ES-I3 (cell line): ENCODE data around the gene LIMCH1.
"Not testable (repeated sequence)": the region's sequence is repeated elsewhere in the genome, so short reads cannot be mapped to it uniquely, and the experiment has no call there.

Experiments
- H3K36me3 ChIP-seq: 2 replicates; pipeline ENCODE4 v1.6.1; 2013; ENCODE audit warnings: mild to moderate bottlenecking, low read length, control low read depth, moderate library complexity; ENCODE audit not compliant: insufficient read depth
- H3K4me1 ChIP-seq: 2 replicates; pipeline ENCODE4 v1.6.1; 2013; ENCODE audit warnings: mild to moderate bottlenecking, control low read depth, low read length; ENCODE audit not compliant: insufficient read depth
- H3K9ac ChIP-seq: 2 replicates; pipeline ENCODE4 v1.6.1; 2013; ENCODE audit warnings: low read depth, mild to moderate bottlenecking, low read length, moderate library complexity
- H3K9me3 ChIP-seq: 2 replicates; pipeline ENCODE4 v1.6.1; 2013; ENCODE audit warnings: mild to moderate bottlenecking, low read length, moderate library complexity; ENCODE audit not compliant: control insufficient read depth, insufficient read depth

The LIMCH1 gene

DNA sequence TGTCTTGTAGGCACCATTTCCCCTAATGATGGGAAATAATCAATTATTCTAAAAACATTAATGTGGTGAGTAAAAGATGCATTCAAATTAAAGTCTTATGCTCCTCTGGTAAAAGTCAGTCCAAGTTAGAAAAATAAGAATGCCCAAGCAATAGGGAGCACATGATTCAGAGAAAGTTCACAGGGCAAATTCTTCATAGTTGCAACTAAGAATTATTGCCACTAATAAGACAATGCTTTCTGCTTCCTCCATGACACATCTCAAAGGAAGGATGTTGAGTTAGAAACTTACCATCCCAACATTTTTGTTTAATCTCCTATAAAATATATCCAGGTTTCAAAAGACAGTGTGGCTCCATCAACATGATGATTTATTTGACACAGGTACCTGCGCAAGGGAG, 184.2 kb downstream of the LIMCH1 start:
- Histone ChIP-seq H3K36me3 (no peaks in the 10 kb centered on the region), H3K9ac (no peak overlapping the region), H3K9me3 (peaks cover 3% of the 10 kb centered on the region; the same call in 1 of the 2 replicates), H3K4me1 (no peaks in the 10 kb centered on the region)

DNA sequence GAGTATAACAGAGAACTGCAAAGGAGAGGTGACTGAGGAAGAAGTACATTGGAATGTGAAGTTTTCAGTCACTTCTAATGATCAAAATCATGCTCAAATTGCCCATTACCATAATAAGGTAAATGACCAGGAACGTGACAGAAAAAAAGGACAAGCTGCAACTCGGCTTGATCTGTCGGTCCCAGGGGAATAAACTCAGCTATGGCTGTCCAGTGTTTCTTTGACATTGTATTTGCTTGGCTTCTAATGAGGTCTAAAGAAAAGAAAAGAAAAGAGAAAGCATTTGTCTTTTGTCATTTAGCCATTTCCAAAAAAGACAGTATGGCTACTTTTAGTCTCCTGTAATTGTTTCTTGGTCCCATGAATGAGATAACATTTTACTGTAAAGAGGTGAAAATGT, 185.3 kb downstream of the LIMCH1 start:
- peaks cover 3% of the 10 kb centered on the region; the same call in 1 of the 2 replicates for H3K9me3 ChIP-seq
- no peaks in the 10 kb centered on the region for H3K4me1 ChIP-seq
- no peak overlapping the region for H3K9ac ChIP-seq
- H3K36me3 ChIP-seq, result no peaks in the 10 kb centered on the region

DNA sequence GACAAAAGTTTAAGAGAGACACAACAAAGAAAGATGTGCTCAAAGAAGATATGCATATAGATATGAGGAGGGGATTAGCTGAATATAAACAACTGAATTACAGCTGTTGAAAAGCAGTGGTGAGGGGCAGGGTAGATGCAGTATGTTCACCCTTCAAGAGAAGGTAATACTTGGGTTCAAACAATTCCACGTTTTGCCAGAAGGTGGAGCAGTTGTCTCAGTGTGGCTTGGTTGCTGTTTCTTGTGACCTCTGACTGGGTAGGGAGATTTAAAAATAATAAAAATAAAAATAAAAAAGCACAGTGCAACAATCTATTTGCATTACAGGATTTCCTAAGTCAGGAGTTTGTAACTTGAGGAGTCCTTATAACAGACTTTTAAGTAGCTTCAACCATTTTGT, 187.3 kb downstream of the LIMCH1 start:
- H3K9me3 ChIP-seq, result peaks cover 3% of the 10 kb centered on the region; the same call in 1 of the 2 replicates

GRCh38 chr4:41727861-41728572, 190.1 kb downstream of the LIMCH1 start:
- Histone ChIP-seq H3K36me3 (no peaks in the 10 kb centered on the region), H3K9ac (no peak overlapping the region), H3K4me1 (no peaks in the 10 kb centered on the region), H3K9me3 (peaks cover 3% of the 10 kb centered on the region; the same call in 1 of the 2 replicates)

More for the DNA sequence above, 187.3 kb downstream of the LIMCH1 start:
- H3K9ac ChIP-seq, result no peak overlapping the region
- no peaks in the 10 kb centered on the region for H3K4me1 ChIP-seq
- no peaks in the 10 kb centered on the region for H3K36me3 ChIP-seq

DNA sequence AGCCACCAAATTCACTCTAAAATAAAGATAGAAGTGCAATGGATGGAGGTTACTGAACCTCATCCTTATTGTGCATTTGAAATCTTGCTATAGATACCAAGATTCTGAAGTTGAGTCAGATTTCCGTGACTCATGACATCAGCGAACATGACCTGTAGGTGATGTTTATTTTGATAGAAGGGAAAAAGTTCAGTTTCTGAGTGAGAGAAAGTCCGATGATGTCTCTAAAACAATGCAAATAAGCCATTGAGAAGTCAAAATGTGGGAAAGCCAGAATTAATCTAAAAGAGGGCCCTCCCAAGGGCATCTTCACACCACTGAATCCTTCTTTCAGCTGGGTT, 190.6 kb downstream of the LIMCH1 start:
- Histone ChIP-seq H3K4me1 (no peaks in the 10 kb centered on the region), H3K9me3 (peaks cover 3% of the 10 kb centered on the region; the same call in 1 of the 2 replicates), H3K9ac (no peak overlapping the region), H3K36me3 (no peaks in the 10 kb centered on the region)

- no peak overlapping the region for H3K9ac ChIP-seq
- H3K4me1 ChIP-seq, result no peaks in the 10 kb centered on the region
- H3K9me3 ChIP-seq, result no peaks in the 10 kb centered on the region
- H3K36me3 ChIP-seq, result no peaks in the 10 kb centered on the region
Observed at GRCh38 chr4:41731569-41732126, 193.7 kb downstream of the LIMCH1 start.

DNA sequence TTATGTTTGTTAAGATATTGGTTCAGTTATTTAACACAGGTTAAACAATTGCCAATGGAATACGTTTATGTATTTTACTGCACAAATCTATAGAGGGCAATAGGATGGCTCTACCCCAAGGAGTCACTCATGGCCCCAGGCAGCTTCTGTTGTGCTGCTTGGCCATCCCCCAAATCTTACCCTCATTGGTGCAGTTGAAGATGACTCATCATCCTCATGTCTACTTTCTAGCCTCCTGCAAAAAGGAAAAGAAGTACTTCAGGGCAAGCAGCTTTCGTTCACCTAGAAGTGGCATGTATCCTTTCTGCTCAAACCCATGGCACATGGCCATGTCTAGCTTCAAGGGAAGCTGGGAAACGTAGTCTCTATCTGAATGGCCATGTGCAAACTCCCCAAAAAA, 196.4 kb downstream of the LIMCH1 start:
- no peaks in the 10 kb centered on the region for H3K4me1 ChIP-seq
- H3K36me3 ChIP-seq, result no peaks in the 10 kb centered on the region
- no peak overlapping the region for H3K9ac ChIP-seq
- H3K9me3 ChIP-seq, result no peaks in the 10 kb centered on the region

- H3K4me1 ChIP-seq, H3K36me3 ChIP-seq, H3K9ac ChIP-seq, H3K9me3 ChIP-seq: not testable (repeated sequence)
Observed at GRCh38 chr4:41737491-41737890, 199.5 kb downstream of the LIMCH1 start.

- no peaks in the 10 kb centered on the region; the same call in 1 of the 2 replicates for H3K4me1 ChIP-seq
- H3K9ac ChIP-seq, result no peak overlapping the region
- H3K9me3 ChIP-seq, result no peaks in the 10 kb centered on the region
- H3K36me3 ChIP-seq, result no peaks in the 10 kb centered on the region
Observed at GRCh38 chr4:41741354-41741753, 203.4 kb downstream of the LIMCH1 start.

- H3K9ac ChIP-seq, result no peak overlapping the region
Observed at GRCh38 chr4:41744572-41745291, 206.8 kb downstream of the LIMCH1 start.

GRCh38 chr4:41745292-41746024, 207.5 kb downstream of the LIMCH1 start:
- no peaks in the 10 kb centered on the region for H3K9me3 ChIP-seq
- peak overlapping the region; percentile 10; the same call in 1 of the 2 replicates for H3K9ac ChIP-seq
- H3K36me3 ChIP-seq, result no peaks in the 10 kb centered on the region
- peaks cover 13% of the 10 kb centered on the region for H3K4me1 ChIP-seq

More at GRCh38 chr4:41744572-41745291, 206.8 kb downstream of the LIMCH1 start:
- no peaks in the 10 kb centered on the region for H3K9me3 ChIP-seq
- peaks cover 9% of the 10 kb centered on the region for H3K4me1 ChIP-seq
- H3K36me3 ChIP-seq, result no peaks in the 10 kb centered on the region

DNA sequence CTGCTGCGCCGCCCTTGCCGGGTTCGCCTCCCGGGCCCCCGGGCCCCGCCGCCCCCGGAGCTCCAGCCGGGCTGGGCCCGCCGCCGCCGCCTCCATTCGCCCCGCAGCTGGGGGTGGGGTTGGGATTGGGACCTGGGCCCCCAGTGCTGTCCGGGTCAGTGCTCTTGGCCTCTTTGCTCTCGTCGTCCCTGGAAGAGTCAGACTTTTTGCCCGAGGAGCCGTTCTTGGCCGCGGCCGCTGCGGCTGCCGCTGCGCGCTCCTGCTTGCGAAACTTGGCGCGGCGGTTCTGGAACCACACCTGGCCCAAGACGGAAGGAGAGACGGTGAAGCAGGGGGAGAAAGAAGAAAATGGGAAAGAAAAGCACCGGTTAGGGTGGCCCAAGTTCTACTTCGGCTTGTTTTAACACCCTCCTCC, 208.1 kb downstream of the LIMCH1 start:
- Histone ChIP-seq H3K9me3 (no peaks in the 10 kb centered on the region), H3K4me1 (peaks cover 13% of the 10 kb centered on the region), H3K9ac (peak overlapping the region; percentile 21; the same call in 1 of the 2 replicates), H3K36me3 (no peaks in the 10 kb centered on the region)

GRCh38 chr4:41746440-41747229, 208.7 kb downstream of the LIMCH1 start:
- Histone ChIP-seq H3K36me3 (no peaks in the 10 kb centered on the region), H3K4me1 (peaks cover 13% of the 10 kb centered on the region), H3K9me3 (no peaks in the 10 kb centered on the region), H3K9ac (peak overlapping the region; percentile 21; the same call in 1 of the 2 replicates)
